ENCODE measurements around the gene SLC25A4.

GRCh38 chr4:185096032-185096653 is 46.9 kb upstream of the SLC25A4 start:
- TF ChIP-seq EP300 (IDR thresholded peaks at IDR 0.05; ENCODE audit: borderline replicate concordance) (no peak), CEBPB (IDR thresholded peaks at IDR 0.05) (0 out of 2 replicates have a peak, but pooled peaks have one; percentile 14)
